HepG2 (cell line): ENCODE data around the gene LRPAP1. TPM values are rescaled to one million over a fixed set of nuclear protein-coding genes. Genes with fewer than 3 reads are reported as not detected.
"Not testable (repeated sequence)": the region's sequence is repeated elsewhere in the genome, so short reads cannot be mapped to it uniquely, and the experiment has no call there.

Experiments used
- ATAC-seq: fragments of 200-7000 bp; cut with Tn5 transposase; 3 replicates; pipeline ENCODE4 v1.9.1; 2020; ENCODE audit warnings: mild to moderate bottlenecking, moderate library complexity
- BruUV-seq: library from RNA; stranded (reverse); fragments of 400-500 nt; replicated peaks from 2 replicates; lab custom pipeline; 2021; lab: Mats Ljungman, UMichigan
- CTCF ChIA-PET: fragments of 300-600 bp; formaldehyde crosslinking; extraction: SDS; loops from one replicate; lab custom pipeline; 2021; ENCODE audit warnings: low total read pairs, inconsistent platforms, low intra/inter-chr PET ratio; lab: Yijun Ruan, JAX
- POLR2A ChIA-PET: fragments of 350-600 bp; sonication (Branson Sonifier 250); formaldehyde crosslinking; loops from one replicate; lab custom pipeline; 2020; ENCODE audit warnings: antibody characterized with exemption, inconsistent platforms; lab: Yijun Ruan, JAX
- DNase-seq: peaks from one replicate; pipeline ENCODE4 v3.0.0-alpha.2; 2015; ENCODE audit warnings: low spot score
- FAIRE-seq: peaks from 3 replicates; lab custom pipeline; 2011; peaks lifted over from hg19 to GRCh38; lab: Jason Lieb, UNC
- H2AFZ ChIP-seq: one replicate; pipeline ENCODE4 v1.6.1; 2011; ENCODE audit warnings: low read length, inconsistent platforms
- H3K27ac ChIP-seq: fragments of 300-600 bp; 3 replicates; pipeline ENCODE4 v1.8.0; 2011; ENCODE audit warnings: mixed run types, mild to moderate bottlenecking, mixed read lengths, low read length, inconsistent platforms; ENCODE audit not compliant: insufficient read depth; ENCODE audit errors: extremely low read length
- H3K27me3 ChIP-seq, 2 experiments: fragments of 200-600 bp in 1 of 2; 2 replicates in 1 of 2; 3 replicates in 1 of 2; pipeline versions ENCODE4 v1.6.0 to v1.8.0; 2011; ENCODE audit warnings: low read length in 2 of 2, mild to moderate bottlenecking in 2 of 2, moderate library complexity in 2 of 2, inconsistent platforms in 1 of 2; ENCODE audit not compliant: insufficient read depth in 2 of 2, control insufficient read depth in 1 of 2
- H3K36me3 ChIP-seq, 2 experiments: fragments of 200-600 bp in 1 of 2; replicated peaks in 1 of 2; 2 replicates in 1 of 2; 3 replicates in 1 of 2; pipeline versions ENCODE4 v1.5.1 to v1.8.0; 2011; ENCODE audit warnings: low read length in 2 of 2, inconsistent platforms in 1 of 2; ENCODE audit not compliant: insufficient read depth in 2 of 2, control insufficient read depth in 1 of 2
- H3K4me1 ChIP-seq: 2 replicates; pipeline ENCODE4 v1.5.1; 2012; ENCODE audit warnings: low read length, inconsistent platforms; ENCODE audit not compliant: insufficient read depth
- H3K4me2 ChIP-seq: 2 replicates; pipeline ENCODE4 v1.6.0; 2011; ENCODE audit warnings: low read depth, low read length, inconsistent platforms
- H3K4me3 ChIP-seq, 3 experiments: fragments of 200-600 bp in 1 of 3; sonication (generic), shearing (Covaris generic) in 1 of 3; replicated peaks in 1 of 3; 2 replicates each; pipeline ENCODE4 v1.5.1; 2011 to 2016; ENCODE audit warnings: low read length in 3 of 3, inconsistent platforms in 2 of 3, low read depth in 2 of 3, mild to moderate bottlenecking in 2 of 3, control low read depth in 1 of 3, mixed read lengths in 1 of 3; ENCODE audit not compliant: insufficient read depth in 1 of 3
- H3K79me2 ChIP-seq: one replicate; pipeline ENCODE4 v1.6.1; 2011; ENCODE audit warnings: low read length, inconsistent platforms; ENCODE audit not compliant: insufficient read depth
- H3K9ac ChIP-seq: 2 replicates; pipeline ENCODE4 v1.6.0; 2011; ENCODE audit warnings: mild to moderate bottlenecking, low read depth, low read length, inconsistent platforms; ENCODE audit not compliant: insufficient read depth
- H3K9me3 ChIP-seq: 2 replicates; pipeline ENCODE4 v1.5.1; 2012; ENCODE audit warnings: mild to moderate bottlenecking, low read length
- H4K20me1 ChIP-seq: 2 replicates; pipeline ENCODE4 v1.6.0; 2011; ENCODE audit warnings: inconsistent platforms, mild to moderate bottlenecking, low read length, moderate library complexity; ENCODE audit not compliant: insufficient read depth
- GABPB1 ChIP-seq: IDR thresholded peaks from 2 replicates; pipeline ENCODE4 v1.6.1; 2016; ENCODE audit warnings: mild to moderate bottlenecking, missing genetic modification reagents, moderate library complexity, missing compliant biosample characterization
- HCFC1 ChIP-seq: fragments of 150-350 bp; IDR thresholded peaks from 2 replicates; pipeline ENCODE4 v1.6.1; 2014; ENCODE audit warnings: low read depth, low read length
- MAX ChIP-seq: IDR thresholded peaks from 2 replicates; pipeline ENCODE4 v1.6.1; 2012; ENCODE audit warnings: inconsistent platforms
- WGBS: methylation state at CpG from one replicate; pipeline ENCODE4 v1.1.6; 2017; ENCODE audit warnings: low lambda C conversion rate; 5-methylcytosine and 5-hydroxymethylcytosine counted together
- in situ Hi-C: cut with HindIII; loops from 2 replicates; pipeline ENCODE4 v1.10.0; 2017; ENCODE audit warnings: low pct_unique_long_range_greater_than_20kb; ENCODE audit not compliant: extremely low pct_ligation_motif_present
- intact Hi-C: fragments of 100-400 bp; cut with micrococcal nuclease; formaldehyde crosslinking; loops from one replicate; pipeline ENCODE4 v1.10.0; 2022; ENCODE audit not compliant: unreplicated experiment
- polyA plus RNA-seq, 8 experiments: library from polyadenylated mRNA; depleted of rRNA in 3 of 8; stranded (reverse) in 7 of 8; unstranded in 1 of 8; fragments of >200 nt; fragmentation: Illumina TruSeq in 4 of 8; extraction: Trizol in 4 of 8; gene quantifications; 2 replicates each; pipeline versions ENCODE4 v1.2.1 to v1.2.3, GENCODE V29; 2011 to 2016; ENCODE audit warnings: low read depth in 4 of 8, missing spikeins in 1 of 8, mixed read lengths in 1 of 8; ENCODE audit not compliant: insufficient read depth in 1 of 8
- total RNA-seq, 5 experiments: library from RNA; depleted of rRNA; stranded (reverse); fragments of >200 nt; fragmentation: Illumina TruSeq; extraction: Trizol; gene quantifications; 2 replicates each; pipeline ENCODE4 v1.2.3, GENCODE V29; 2016; ENCODE audit warnings: low read depth in 1 of 5

LRPAP1 gene
- total and polyA plus RNA-seq, 2 of the 13 experiments (the other 11 are each of a cell fraction or from before 2014, with no cell fraction given): 153 to 191 TPM

- CTCF ChIA-PET: no interaction called here
- WGBS: 28% methylated on average over 6 of the region's 6 CpGs
- Histone ChIP-seq H3K79me2 (no peaks in the 10 kb centered on the region), H3K4me2 (no peak overlapping the region), H3K4me3 (no peak overlapping the region), H2AFZ (no peak overlapping the region), H3K27ac (no peak overlapping the region), H3K9ac (no peak overlapping the region)
- intact Hi-C loops: no loop called here
- no peak for TF ChIP-seq MAX
- TF ChIP-seq GABPB1 (CRISPR knock-in tag): no peak
- no peak for TF ChIP-seq HCFC1
- TF ChIP-seq, all 625 proteins: peak for 0
- Histone ChIP-seq H3K27me3 (peaks cover 5 to 35% of the 10 kb centered on the region in 2 experiments), H3K36me3 (no peaks in the 10 kb centered on the region), H3K4me1 (peaks cover 16% of the 10 kb centered on the region), H3K9me3 (no peaks in the 10 kb centered on the region), H4K20me1 (no peaks in the 10 kb centered on the region)
- in situ Hi-C loops: no loop called here
- no peak for ATAC-seq
- POLR2A ChIA-PET: no interaction called here
- DNase-seq: no peak
- BruUV-seq: no TSS peak
- no peak for FAIRE-seq
Observed at GRCh38 chr4:3458371-3458770, 73.9 kb downstream of the LRPAP1 start.

- H3K27ac ChIP-seq, DNase-seq, H3K4me2 ChIP-seq, H3K36me3 ChIP-seq, H3K4me3 ChIP-seq, ATAC-seq, POLR2A ChIA-PET, H3K79me2 ChIP-seq, intact Hi-C loops, H2AFZ ChIP-seq, CTCF ChIA-PET, FAIRE-seq, H3K9me3 ChIP-seq, H4K20me1 ChIP-seq, H3K9ac ChIP-seq, in situ Hi-C loops, BruUV-seq: not testable (repeated sequence)
- peaks cover 0 to 12% of the 10 kb centered on the region in 2 experiments; a peak in 4 of 5 replicates for H3K27me3 ChIP-seq
- H3K4me1 ChIP-seq: peaks cover 15% of the 10 kb centered on the region
- WGBS: 33% methylated on average over 3 of the region's 3 CpGs
Observed at GRCh38 chr4:3455596-3455995, 76.6 kb downstream of the LRPAP1 start.

Other genes with a start within 250 kb of the LRPAP1 start
- 18.2 and 21.0 TPM in 2 replicates for gene RGS12, start 239.4 kb downstream of the LRPAP1 start, total RNA-seq (2016; rRNA removed; fragmentation: Illumina TruSeq; extraction: Trizol)
- 27.7 and 35.5 TPM in 2 replicates for gene RGS12, start 239.4 kb downstream of the LRPAP1 start, polyA plus RNA-seq (2011; rRNA removed)
- 0.98 and 8.5 TPM in 2 replicates for gene HGFAC, start 90.5 kb downstream of the LRPAP1 start, total RNA-seq (2016; rRNA removed; fragmentation: Illumina TruSeq; extraction: Trizol)
- 63.6 and 107 TPM in 2 replicates for gene HGFAC, start 90.5 kb downstream of the LRPAP1 start, polyA plus RNA-seq (2011; rRNA removed)
- gene DOK7, start 69.1 kb downstream of the LRPAP1 start, total RNA-seq (2016; rRNA removed; fragmentation: Illumina TruSeq; extraction: Trizol): 0.07 TPM in 1 of 2 replicates, not detected in the other
- gene DOK7, start 69.1 kb downstream of the LRPAP1 start, polyA plus RNA-seq (2011; rRNA removed): 0.03 and 0.05 TPM in 2 replicates
- gene ADRA2C, start 234.0 kb upstream of the LRPAP1 start, total RNA-seq (2016; rRNA removed; fragmentation: Illumina TruSeq; extraction: Trizol): 43.8 and 69.7 TPM in 2 replicates
- 15.4 and 23.1 TPM in 2 replicates for gene ADRA2C, start 234.0 kb upstream of the LRPAP1 start, polyA plus RNA-seq (2011; rRNA removed)